ENCODE results near the gene PDE11A.
"Not testable (repeated sequence)": the region's sequence is repeated elsewhere in the genome, so short reads cannot be mapped to it uniquely, and the experiment has no call there.

The PDE11A gene

DNA sequence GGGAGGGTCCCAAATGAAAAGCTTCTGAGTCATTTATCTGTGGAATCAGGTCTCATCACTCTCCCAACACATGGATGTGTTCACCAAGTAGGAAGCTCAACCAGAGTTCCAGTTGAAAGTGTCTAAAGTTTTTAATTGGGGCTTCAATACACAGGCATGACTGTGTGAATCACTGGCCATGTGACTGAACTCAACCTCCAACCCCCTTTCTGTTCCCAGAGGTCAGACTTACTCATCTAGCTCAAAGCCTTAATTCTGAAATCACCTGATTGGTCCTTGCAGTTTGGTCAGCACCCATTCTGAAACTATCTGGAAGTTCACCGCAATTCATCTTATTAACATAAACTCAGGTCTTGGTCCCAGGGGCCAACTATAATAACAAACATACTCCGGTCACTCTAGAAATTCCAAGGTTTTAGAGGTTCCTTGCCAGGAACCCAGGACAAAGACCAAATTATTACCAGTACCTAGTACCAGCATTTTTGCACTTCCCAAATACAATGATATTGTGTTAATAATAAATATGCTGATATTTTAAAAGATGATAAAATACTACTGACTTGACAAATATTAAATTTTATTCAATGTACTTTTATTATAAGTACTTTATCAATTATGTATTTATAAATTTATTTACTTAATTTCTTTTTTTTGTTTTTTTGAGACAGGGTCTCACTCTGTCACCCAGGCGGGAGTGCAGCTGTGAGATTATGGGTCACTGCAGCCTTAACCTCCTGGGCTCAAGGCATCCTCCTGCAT lies 28.9 kb upstream of the PDE11A start:
- DNase-seq (ENCODE audit: low read depth, low spot score), result no peak
- in situ Hi-C loops (cut with HindIII; ENCODE audit: low sequenced_read_pairs), result no loop called here

DNA sequence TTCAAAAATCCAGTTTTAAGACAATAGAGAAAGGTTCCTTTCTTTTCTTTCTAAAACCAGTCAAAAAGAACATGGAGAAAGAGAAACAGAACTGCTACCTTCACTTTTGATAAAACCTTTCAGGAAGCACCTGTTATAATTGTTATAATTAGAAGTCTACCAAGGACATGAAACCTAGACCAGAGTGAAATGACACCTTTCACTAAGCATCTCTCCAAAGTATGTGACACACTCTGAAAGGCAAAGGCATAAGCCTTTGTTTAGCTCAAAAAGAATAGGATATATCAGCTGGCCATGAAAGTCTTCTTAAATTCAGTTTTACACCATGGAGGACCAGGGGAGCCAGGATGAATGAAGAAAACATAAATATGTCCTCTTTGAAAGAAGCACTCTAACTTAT lies 20.9 kb upstream of the PDE11A start:
- in situ Hi-C loops (cut with HindIII; ENCODE audit: low sequenced_read_pairs), result no loop called here
- no peak overlapping the region for H3K4me3 ChIP-seq (ENCODE audit: low read depth, low read length)
- no peak for DNase-seq (ENCODE audit: low read depth, low spot score)
- TF ChIP-seq, protein P1, sequence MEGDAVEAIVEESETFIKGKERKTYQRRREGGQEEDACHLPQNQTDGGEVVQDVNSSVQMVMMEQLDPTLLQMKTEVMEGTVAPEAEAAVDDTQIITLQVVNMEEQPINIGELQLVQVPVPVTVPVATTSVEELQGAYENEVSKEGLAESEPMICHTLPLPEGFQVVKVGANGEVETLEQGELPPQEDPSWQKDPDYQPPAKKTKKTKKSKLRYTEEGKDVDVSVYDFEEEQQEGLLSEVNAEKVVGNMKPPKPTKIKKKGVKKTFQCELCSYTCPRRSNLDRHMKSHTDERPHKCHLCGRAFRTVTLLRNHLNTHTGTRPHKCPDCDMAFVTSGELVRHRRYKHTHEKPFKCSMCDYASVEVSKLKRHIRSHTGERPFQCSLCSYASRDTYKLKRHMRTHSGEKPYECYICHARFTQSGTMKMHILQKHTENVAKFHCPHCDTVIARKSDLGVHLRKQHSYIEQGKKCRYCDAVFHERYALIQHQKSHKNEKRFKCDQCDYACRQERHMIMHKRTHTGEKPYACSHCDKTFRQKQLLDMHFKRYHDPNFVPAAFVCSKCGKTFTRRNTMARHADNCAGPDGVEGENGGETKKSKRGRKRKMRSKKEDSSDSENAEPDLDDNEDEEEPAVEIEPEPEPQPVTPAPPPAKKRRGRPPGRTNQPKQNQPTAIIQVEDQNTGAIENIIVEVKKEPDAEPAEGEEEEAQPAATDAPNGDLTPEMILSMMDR (IDR thresholded peaks at IDR 0.05; ENCODE audit: low read depth, low read length), result no peak

More for the DNA sequence above, 28.9 kb upstream of the PDE11A start:
- no peak overlapping the region for H3K4me3 ChIP-seq (ENCODE audit: low read depth, low read length)
- TF ChIP-seq, protein P1 (IDR thresholded peaks at IDR 0.05; ENCODE audit: low read depth, low read length), result no peak

DNA sequence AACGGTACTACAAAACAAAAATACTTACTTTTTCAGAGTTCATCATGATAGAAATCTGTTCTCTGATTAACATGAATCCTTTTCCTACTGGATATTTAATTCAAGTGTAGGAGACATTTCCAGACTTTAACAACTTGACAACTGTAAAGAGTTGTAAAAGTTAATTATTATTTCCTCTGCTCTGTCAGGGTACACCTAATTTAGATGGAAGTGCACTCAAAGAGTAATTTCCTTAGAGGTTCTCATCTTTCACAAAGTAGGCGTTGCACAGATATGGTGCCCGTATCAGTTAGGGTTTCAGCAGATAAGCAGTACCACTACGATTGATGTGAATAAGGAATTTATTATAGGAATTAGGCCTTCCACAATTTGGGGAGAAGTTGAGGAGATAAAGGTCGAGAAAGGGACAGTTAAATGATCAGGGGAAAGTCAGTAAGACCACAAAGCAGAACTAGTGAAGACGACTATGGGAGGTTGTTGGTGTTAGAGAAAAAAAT lies 16.2 kb upstream of the PDE11A start:
- in situ Hi-C loops (cut with HindIII; ENCODE audit: low sequenced_read_pairs), result no loop called here
- H3K4me3 ChIP-seq (ENCODE audit: low read depth, low read length), result no peak overlapping the region
- TF ChIP-seq, protein P1 (IDR thresholded peaks at IDR 0.05; ENCODE audit: low read depth, low read length), result no peak
- no peak for DNase-seq (ENCODE audit: low read depth, low spot score)

DNA sequence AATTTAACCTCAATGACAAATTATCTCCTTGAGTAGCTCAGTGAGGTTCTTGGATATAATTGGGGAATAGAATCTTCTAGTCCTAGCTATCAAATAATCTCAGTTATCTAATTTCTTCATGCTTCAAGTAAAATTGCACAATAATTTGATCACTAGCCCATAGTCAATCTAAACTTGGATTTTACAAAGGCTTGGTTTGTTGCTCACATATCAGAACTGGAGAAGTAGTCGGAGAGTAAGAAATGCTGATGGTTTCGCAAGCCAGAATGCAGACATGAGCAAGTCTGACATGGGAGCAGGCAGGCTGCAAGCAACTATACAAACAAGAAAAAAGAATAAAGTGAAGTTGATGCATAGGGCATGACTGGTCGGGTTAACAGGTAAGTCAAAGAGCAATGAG lies 11.7 kb upstream of the PDE11A start:
- in situ Hi-C loops (cut with HindIII; ENCODE audit: low sequenced_read_pairs), result no loop called here
- no peak for DNase-seq (ENCODE audit: low read depth, low spot score)
- no peak overlapping the region for H3K4me3 ChIP-seq (ENCODE audit: low read depth, low read length)
- TF ChIP-seq, protein P1 (IDR thresholded peaks at IDR 0.05; ENCODE audit: low read depth, low read length), result no peak

DNA sequence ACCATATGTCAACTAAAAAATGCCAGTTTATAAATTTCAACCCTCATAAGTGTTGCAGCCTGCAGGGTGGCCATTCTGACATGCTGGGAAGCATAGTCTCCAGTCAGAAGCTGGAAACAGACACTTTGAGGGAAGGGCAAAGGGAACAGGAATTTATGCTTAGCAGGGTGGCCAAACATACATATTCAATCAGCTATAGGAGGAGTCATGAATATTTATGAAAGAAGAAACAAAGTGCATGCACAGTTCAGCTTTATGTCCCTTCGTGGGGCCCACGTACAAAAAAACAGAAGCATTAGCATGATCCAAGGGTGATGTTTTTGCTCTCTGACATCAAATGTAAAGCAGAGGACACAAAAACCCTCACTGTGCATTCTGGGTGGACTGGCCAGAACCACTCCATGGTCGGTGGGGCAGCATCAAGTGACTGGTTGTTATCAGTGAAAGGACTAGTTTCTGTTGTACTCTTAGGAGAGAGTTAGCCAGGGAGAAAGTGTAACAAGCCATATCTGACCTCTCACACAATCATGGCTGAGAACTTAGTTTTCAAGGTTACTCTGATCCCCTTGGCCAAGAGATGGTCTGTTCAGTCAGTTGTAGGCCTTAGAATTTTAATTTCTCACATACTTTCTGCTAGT lies 9.9 kb upstream of the PDE11A start:
- in situ Hi-C loops (cut with HindIII; ENCODE audit: low sequenced_read_pairs), result no loop called here
- DNase-seq (ENCODE audit: low read depth, low spot score), result no peak
- TF ChIP-seq, protein P1 (IDR thresholded peaks at IDR 0.05; ENCODE audit: low read depth, low read length), result no peak

DNA sequence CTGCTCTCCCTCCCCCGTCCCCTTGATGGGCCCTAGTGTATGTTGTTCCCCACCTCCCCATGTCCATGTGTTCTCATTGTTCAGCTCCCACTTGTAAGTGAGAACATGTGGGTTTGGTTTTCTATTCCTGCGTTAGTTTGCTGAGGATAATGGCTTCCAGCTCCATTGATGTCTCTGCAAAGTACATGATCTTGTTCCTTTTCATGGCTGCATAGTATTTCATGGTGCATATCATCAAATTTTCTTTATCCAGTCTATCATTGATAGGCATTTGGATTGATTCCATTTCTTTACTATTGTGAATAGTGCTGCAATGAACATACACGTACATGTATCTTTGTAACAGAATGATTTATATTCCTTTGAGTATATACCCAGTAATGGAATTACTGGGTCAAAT lies 6.7 kb upstream of the PDE11A start:
- in situ Hi-C loops (cut with HindIII; ENCODE audit: low sequenced_read_pairs), result not testable (repeated sequence)

More for the DNA sequence above, 9.9 kb upstream of the PDE11A start:
- no peak overlapping the region for H3K4me3 ChIP-seq (ENCODE audit: low read depth, low read length)

DNA sequence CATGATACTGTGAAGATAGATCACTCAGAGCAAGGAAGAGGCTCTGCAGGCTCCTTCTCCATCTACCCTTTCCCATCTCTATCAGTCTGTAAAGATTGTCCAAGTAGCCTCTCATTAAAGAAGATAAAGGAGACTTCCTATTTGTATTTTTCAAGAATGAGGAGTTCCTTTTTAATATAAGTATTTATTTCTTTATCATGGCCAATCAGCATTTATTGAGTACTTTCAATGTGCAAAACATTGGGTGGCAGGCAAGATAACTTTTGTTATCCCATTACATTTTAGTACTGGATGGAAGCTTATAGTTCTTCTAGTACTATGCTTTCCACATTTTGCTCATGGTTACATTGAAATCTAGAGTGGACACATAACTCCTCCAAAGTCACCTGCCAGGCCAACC lies 3.6 kb upstream of the PDE11A start:
- TF ChIP-seq, protein P1 (IDR thresholded peaks at IDR 0.05; ENCODE audit: low read depth, low read length), result no peak

More for the DNA sequence above, 6.7 kb upstream of the PDE11A start:
- not testable (repeated sequence) for H3K4me3 ChIP-seq (ENCODE audit: low read depth, low read length); DNase-seq (ENCODE audit: low read depth, low spot score)

More for the DNA sequence above, 3.6 kb upstream of the PDE11A start:
- no peak for DNase-seq (ENCODE audit: low read depth, low spot score)
- in situ Hi-C loops (cut with HindIII; ENCODE audit: low sequenced_read_pairs), result no loop called here
- no peak overlapping the region for H3K4me3 ChIP-seq (ENCODE audit: low read depth, low read length)

All from astrocyte of the spinal cord (primary cell).